NCI-H2227 (cell line): ENCODE results near the gene CNNM2.
"Not testable (repeated sequence)": the region's sequence is repeated elsewhere in the genome, so short reads cannot be mapped to it uniquely, and the experiment has no call there.

ENCODE experiments used
- DNase-seq: peaks from one replicate; lab custom pipeline; 2025; ENCODE audit not compliant: unreplicated experiment; lab: John Stamatoyannopoulos, UW

CNNM2 gene

DNA sequence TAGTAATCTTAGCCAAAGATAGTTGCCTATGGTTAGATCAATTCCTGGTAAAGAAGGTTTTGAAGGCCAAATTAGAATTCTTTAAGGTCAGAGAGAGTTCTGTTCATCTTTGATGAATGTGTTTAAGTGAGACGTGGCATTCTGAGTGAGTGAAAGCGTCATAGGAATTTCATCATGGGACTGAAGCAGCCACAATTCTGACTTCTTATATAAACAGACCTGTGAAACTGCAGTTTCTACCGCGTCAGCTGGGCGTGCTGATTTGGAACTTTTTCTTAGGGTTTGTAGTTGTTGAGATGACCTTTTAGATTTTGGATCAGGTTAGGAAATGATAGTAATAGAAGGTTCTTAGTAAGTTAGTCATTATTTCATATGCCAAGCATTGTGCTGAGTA is 103.8 kb downstream of the CNNM2 start:
- no peak for DNase-seq

DNA sequence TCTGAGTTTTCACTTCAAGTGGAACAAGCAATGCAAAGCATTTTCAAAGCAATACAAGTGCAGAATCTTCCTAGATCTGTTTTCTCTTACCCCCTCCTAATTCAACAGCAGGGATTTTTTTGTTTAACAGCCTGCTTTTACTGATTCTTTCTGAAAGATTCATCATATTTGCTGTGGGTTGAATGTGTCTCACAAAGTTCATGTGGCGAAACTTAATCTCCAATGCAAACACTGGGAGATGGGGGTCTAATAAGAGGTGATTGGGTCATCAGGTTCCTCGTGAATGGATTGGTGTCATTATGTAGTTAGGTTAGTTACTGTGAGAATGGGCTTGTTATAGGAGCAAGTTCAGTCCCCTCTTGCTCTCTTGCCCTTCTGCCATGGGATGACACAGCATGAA is 107.6 kb downstream of the CNNM2 start:
- DNase-seq: no peak

DNA sequence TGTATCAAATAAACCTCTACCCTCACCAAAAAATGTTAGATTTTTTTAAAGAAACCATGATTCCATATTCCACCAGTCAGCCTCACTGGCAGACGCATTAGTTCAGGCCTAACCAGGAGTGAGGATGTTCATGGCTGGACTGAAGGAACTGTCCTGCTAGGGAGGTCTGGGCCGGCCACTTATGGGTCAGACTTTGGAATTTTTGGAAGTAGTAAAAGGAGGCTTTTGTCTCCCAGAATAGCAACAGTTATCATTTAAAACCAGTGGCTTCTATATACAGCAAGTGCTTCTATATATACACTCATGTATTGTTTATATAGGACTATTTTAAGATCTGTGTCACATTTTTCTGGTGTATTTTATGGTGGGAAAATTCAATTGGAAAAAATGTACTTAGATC is 120.5 kb downstream of the CNNM2 start:
- DNase-seq: no peak

DNA sequence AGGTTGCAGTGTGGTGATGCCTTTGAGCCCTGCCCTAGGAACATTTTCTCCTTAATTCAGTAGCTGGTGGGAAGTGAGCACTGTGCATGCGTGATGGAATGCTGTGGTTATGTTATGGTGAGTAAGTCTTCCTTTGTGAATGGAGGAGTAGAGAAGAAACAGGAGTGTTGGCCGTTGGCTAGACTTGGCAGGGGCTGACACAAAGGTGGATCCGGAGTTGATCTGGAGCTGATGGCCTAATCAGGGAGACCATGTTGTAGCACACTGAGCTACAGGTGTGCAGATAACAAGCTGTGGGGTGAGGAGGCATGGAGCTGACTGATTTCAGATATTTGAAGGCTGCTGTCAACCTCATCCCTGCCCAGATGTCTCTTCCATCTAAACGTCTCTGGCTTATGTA is 122.3 kb downstream of the CNNM2 start:
- DNase-seq: no peak

DNA sequence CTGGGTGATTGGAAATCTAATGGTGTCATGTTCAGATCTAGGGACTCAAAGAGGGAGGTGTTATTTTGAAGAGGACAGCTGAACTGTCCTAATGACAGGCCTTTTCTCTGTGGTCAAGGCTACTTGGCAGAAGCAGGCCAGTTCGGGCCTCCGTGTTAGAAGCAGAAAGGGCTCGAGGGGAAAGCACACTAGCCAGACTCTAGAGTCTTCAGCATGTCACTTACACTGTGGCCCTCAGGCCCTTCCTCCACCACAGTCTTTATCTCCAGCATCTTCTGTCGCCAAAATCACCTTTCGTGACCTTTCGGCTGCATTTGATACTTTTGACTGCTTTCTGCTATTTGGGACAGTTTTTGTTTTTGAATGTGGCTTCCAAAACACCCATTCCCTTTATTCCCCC is 123.3 kb downstream of the CNNM2 start:
- no peak for DNase-seq

DNA sequence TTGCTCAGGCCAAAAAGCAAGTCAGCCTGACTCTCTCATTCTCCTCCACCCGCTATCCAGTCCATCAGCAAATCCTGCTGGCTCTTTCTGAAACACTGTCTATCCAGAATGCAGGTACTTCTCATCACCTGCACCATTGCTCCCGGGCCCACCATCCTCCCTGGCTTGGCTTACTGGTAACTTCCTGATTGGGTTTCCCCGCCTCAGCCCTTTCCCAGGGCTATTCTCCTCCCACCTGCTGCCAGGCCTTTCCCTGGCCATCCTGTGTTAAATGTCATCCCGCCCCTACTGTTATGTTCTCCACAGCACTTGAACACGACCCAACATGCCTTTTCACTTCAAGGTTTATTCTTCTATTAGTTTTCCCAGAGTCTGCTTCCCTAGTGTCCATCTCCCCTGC is 124.0 kb downstream of the CNNM2 start:
- peak; percentile 28 for DNase-seq

DNA sequence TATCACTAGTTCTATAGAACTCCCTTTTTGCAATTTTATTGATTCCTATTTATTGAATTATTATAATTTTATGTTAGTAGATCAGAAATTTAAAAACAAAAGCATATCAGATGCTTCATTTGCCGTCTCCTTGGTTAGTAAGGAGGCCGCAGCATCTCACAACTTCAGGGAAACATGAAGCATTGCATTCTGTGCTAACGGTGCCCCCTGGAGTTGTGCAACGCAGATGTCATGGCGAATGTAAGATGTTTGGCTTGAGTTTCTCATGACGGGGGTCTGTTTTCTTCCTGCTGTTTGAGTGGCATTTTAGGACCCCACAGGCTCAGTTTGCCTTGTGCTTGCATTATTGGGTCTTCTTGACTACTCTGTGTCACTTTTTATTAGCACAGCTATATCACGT is 124.8 kb downstream of the CNNM2 start:
- no peak for DNase-seq

DNA sequence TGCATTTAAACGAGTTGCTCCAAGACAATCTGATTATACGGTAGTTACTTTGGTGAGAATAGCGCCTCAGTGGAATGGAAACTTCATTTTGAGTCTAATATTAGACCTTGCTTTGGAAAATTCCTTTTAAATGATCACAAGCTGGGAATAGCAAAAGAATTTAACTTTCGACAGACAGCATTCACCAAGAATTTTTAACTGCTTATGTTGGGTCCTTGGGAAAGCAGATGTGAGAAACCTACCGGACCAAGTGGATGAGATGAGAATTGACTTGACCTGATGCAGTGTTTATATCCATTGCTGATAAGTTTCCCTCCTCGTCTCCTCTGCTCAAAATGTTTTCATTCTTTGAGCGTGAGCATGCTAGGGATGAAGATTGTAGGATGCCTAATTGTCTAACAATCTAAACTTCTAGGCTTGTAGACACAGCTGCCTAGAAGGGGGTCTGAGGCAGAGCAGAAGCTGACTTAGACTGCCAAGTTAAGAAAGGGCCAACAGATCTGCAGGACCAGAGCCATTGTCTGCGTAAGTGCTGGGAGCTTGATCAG is 126.9 kb downstream of the CNNM2 start:
- DNase-seq: no peak

DNA sequence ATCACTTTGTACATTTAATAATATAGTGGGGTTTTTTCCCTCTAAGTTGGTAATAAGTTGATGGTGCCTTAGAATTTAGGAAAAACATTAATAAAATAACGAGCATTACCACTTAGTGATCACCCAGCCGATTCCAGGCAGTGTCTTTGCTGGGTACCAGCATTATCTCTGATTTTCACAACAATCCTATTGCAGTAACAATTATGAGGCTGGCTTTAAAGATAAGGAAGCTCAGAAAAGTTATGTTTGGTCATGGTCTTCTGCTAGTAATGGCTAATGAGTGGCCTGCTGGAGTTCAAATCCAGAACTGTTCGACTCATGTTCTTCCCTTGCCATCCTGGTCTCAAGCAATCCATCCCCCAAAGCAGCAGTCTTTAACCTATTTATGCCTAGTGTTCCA is 127.9 kb downstream of the CNNM2 start:
- DNase-seq: no peak

DNA sequence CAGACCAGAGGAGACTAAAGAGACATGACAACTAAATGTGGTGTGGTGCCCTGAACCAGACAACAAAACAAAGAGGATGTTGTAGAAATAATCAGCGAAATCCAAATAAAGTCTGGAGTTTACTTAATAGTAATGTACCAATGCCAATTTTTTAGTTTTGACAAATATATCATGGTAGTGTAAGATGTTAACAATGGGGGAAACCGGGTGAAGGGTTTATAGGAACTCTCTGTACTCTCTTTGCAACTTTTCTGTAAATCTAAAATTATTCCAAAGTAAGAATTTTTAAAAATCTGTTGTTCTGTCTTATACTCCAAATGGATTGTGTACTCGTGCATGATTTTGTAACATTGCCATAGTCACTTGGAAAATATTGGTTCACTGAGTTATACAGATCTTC is 129.3 kb downstream of the CNNM2 start:
- DNase-seq: no peak

DNA sequence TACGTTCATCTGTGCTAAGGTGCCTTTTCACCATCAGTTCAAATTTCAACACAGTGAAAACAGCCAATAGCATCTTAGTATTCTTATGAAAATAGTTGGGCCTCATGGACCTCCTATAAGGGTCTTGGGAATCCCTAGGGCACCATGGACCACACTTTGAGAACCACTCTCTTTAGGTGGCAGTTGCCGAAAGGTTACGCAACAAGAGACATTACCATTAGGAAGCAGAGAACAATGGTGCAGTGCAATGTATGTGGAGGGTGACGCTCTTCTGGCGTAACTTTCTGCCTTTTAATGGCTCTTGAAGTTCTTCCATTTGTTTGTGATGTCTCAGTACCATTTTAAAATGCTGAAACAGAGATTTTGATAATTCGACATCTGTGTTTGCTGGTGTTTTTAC is 131.1 kb downstream of the CNNM2 start:
- DNase-seq: no peak

DNA sequence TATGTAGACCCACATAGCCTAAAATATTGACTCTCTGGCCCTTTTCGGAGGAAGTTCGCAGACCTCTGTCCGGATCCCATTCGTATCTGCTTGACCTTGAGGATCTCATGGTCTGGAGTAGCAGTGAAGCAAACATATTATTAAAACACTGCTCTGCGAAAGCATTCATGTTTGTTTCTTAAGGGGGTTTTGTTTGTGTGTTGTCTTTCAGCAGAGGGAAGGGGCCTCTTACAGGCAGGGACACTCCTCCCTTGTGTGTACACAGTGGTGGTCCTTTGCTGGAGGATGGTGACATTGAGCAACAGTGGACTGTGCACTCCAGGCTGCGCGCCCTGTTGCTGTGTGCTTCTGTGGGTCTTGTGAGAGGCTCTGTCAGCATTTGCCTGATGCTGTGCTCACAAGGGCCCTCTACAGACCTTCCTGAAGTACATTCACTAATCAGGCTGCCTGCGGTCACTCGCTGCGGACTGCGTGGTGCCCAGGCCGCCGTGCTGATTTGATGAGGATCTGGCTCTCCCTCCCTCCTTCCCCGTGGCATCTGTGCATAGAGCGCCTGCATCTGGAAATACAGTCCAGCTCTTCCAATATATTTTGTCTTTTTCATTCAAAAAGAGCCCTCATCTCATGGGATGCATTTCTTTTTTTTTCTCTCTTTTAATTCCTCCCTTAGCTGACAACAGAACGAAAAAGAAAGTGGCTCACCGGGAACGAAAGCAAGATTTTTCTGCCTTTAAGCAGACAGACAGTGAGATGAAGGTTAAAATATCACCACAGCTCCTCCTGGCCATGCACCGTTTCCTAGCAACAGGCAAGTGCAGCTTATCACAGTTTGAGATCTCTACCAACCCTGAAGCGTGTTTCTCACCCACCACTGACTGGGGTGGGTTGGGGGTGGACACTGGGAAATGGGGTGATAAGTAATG is 135.8 kb downstream of the CNNM2 start:
- peak; percentile 70 for DNase-seq

DNA sequence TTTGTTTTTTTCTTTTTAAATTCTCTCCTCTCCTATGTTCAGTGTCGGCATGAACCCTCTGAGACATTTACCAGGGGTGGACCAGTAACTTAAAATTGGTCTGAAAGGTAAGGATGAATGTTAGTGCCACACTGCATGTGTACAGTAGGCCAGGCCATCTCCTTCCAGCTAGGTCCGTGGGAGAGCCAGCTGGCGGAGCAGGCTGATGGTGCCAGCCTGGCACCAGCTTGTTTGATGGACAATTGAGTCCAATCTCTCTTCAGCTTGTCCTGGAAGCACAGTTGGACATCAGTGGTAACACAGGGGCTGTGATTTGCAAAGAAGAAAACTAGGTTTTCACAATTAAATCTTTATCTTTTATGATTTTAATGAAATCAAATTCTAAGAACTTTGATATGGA is 136.5 kb downstream of the CNNM2 start:
- no peak for DNase-seq

DNA sequence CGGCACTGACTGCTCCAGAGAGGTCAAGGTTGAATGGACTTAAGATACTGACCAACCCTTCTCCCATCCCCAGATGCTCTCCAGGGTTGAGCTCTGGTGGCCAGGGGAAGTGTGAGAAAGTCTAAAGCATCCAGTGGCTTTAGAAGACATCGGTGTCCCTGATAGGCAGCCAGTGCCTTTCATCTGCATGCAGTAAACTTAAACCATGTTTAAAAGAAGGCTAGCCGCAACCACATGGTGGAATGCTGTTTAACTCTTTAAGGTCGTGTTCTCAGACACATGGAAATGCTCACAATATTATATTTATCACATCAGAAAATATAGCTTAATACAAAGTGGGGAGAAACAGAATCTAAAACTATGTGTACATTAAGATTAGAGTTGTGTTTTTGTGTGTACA is 137.0 kb downstream of the CNNM2 start:
- no peak for DNase-seq

DNA sequence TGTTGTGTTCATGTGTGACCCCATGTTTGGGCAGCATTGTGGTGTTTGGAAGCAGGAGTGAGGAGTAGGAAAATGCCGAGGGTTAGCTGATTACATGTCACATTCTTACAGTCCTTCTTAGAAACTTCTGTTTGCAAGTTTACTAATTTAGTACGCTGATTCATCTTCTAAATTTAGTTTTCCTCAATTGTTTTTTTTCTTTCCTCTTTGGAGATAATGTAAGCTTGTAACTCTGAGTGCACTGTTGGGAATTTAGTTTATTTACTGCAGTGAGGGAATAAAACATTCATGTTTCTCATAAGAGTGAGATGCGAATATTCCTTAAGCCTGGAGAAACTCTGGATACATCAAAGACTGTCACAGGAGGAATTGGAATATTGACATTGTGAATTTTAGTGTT is 139.9 kb downstream of the CNNM2 start:
- DNase-seq: no peak

DNA sequence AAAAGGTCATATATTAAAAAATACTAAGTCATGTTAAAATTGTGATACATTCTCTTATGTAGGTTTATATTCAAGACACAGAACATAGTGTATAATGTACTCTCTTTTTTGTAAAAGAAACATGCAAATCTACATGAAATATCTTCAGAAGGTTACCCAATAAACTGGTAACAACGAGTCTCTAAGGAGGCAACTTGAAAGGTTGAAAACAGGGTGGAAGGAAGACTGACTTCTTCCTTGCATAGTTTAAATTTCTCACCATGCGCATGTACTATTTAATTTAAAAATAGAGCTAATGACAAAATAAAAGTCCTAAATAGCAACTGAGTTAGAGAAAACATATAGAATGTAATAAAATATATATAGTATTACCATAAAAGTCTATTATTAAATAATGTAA is 142.5 kb downstream of the CNNM2 start:
- no peak for DNase-seq

DNA sequence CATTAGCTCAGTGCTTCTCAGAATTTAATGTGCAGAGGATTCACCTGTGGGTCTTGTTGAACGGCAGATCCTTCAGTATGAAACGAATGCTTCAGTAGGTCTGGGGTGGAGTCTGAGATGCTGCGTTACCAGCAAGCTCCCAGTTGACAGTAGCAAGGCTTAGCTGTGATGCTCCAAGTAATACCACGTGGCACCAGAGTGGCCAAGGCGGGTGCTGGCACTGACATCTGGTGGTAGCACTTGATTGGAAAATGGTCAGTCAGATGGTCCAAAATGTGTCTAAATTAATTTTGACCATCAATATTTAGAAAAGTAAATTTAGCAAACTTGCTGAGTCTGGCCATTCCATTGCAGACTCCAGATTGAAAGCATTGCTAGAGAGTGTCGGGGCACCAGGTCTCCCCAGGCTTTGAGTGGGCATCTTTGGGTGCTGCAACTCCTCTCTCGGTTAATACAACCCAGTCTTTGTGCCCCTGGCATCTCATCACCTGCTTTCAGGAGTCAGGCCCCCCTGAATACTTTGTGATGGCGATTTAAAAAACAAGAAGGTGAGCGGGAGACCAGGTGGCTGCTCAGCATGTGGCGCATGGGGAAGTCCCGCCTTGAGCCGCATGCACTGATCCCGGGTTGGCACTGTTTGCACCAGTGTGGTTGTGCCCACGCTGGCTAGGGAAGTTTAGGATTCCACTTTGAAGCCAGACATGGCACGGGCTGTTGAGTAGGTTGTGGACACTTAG is 144.9 kb downstream of the CNNM2 start:
- peak; percentile 19 for DNase-seq

DNA sequence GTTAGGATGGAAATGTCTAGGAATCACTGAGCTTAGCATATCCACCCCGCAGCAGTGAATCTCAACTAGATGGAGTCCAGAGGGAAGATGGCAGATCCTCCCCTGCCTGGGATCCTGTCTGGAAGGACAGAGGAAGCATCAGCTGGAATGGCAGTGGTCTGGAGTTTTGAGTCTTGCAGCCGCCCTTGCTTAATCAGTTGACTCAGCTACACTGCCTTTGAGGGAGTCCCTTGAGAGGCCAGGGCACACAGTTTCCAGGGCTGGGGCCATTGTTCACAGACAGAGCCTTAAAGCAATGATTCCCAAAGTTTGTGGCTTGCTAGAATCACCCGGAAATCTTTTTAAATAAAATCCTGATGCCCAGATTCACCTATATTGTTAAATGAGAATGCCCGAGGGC is 146.9 kb downstream of the CNNM2 start:
- no peak for DNase-seq

DNA sequence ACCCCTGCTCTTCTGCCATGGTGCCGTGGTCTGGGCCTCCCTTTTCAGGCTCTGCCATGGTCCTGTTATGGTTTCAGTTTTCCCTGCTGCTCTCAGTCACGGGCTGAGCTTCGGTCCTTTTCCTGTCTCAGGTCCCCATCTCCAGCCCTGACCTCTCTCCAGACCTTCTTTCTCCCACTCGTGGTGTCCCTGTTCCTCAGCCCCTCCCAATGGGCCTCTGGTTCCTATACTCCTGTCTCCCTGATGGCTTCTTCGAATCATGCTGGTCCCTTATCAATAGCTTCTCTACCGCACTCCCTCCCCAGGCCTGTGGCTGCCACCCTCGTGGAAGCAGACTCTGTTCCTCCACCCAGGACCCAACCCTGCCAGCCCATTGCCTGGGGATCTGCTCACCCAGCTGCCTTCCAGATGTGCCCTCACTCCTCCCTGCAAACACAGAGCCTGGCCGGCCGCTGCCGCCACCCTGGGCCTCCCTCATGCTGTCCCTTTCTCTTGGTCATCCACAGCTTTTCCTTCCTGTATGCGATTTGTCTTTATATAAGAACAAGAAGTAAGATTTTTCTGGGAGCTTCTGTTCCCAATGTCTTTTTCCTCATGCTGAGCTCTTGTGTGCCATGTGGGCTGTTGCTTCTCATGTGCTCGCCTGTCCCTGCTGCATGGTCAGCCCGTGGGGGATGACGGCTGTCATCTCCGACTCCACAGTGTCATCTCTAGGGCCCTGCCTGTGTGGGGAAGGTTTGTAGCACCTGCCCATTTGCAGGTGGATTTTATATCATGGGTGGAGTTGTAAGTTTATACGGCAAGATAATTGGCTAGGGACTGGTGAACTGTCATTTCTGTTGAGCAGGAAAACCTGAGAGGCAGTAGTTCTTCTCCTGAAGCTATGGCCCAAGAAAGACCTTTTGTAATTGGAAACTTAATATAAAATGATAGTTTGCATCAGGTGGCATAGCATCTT is 148.3 kb downstream of the CNNM2 start:
- DNase-seq: no peak

DNA sequence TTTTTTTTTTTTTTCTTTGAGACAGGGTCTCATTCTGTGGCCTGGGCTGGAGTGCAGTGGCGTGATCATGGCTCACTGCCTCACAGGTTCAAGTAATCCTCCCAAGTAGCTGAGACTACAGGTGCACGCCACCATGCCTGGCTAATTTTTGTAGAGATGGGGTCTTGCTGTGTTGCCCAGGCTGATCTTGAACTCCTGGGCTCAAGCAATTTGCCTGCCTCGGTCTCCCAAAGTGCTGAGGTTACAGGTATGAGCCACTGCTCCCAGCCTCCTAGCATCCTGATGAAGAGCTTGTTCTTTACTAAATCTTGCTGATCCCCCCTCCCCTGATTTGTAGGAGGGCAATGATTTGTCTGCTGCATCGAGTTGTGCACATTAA is 149.0 kb downstream of the CNNM2 start:
- not testable (repeated sequence) for DNase-seq

DNA sequence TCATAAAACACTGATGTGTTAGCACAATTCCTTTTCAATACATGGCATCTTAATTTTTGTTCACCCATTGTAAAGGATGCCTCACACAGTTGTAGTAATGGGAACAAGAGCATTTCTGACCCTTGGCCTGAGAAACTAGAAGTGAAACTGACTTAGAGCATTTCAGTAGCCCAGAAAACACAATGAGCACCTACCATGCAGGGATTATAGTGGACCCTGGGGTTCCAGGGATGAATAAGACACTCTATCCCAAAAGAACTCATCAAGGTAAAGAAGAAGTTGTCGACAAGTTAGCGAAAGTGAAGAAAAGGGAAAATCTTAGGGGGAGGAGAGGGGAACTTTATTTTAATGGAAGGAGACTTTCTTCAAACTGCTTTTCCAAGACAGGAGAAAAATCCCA is 149.4 kb downstream of the CNNM2 start:
- no peak for DNase-seq
